Measurements from ENCODE around the gene TRIP4.
"Not testable (repeated sequence)": the region's sequence is repeated elsewhere in the genome, so short reads cannot be mapped to it uniquely, and the experiment has no call there.

The TRIP4 gene

DNA sequence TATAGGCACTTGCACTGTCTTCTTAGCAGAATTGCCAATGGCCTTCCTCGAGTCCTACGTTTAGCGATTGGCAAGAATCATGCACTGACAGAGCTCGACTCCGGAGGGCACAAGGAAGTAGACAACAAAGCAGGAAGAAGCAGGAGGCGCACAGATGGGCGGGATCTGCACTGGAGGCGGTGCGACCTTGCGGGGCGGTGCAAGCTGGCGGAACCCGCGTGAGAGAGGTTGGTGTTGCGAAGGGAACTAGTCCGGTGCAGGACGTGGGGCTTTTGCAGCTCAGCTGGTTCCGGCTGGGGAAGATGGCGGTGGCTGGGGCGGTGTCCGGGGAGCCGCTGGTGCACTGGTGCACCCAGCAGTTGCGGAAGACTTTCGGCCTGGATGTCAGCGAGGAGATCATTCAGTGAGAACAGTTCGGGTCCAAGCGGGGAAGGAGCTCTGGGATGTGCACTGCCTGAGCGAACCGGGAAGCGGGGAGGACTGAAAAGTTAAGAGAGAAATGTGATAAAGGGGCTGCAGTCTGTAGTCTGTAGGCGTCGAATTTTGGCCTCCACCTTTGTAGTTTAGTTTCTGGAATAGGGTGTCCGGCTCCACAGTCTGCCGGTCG lies at the start of gene TRIP4:
TSS of gene TRIP4 (plus strand) at position 275 of the 607 bp plus-strand sequence. CDS start at position 303, 28 bp downstream.
- DNase-seq, result peak; percentile 97

DNA sequence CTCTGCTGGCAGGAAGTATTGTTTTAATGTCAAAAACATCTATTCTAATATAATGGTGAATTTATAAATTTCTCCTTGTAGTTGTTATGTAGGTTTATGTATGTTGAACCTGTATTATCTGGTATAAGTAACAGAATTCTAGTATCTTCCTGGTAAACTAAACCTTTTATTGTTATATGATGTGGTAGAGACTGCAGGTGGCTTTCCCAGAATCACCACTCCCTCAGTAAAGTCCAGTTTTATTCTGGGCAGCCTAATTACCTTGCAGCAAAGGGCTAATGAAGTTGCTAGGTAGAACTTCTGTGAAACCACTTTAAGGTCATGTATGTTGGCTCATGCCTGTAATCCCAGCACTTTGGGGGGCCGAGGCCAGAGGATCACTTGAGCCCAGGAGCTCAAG lies 47.3 kb upstream of the TRIP4 start:
- no peak for DNase-seq

DNA sequence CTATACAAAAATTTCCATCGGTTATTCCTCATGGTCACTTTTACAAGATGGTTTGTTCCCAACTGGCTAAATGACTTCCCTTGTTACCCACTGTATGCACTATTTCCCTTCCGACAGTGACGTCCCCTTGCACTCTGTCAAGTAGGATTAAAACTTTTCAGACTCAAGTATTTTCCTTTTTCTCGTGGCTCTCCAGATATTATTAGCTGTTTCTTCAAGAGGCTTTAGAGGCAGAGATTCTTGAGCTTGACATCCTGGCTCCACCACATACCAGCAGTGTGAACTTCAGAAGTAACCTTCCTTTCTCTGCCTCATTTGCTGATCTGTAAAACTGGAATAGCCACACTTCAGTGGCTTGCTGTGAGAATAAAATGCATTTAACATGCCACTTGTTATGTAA lies 45.7 kb upstream of the TRIP4 start:
- no peak for DNase-seq

DNA sequence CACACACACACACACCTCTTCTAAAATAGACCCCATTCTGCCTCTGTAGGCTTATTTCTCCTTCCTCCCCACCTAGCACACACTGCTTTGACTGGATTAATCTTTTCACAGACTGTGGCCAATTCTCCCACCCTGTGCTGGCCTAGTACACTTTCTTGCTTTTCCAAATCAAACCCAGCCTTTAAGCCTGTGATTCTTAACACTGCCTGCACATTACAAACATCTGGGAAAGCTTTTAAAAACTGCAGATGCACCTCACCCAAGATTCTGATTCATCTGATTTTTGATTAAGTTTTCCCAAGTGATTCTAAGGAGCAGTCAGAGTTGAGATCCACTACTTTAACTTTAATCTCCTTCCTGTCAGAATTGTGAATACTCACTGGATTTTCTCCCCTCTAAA lies 44.4 kb upstream of the TRIP4 start:
- no peak for DNase-seq

DNA sequence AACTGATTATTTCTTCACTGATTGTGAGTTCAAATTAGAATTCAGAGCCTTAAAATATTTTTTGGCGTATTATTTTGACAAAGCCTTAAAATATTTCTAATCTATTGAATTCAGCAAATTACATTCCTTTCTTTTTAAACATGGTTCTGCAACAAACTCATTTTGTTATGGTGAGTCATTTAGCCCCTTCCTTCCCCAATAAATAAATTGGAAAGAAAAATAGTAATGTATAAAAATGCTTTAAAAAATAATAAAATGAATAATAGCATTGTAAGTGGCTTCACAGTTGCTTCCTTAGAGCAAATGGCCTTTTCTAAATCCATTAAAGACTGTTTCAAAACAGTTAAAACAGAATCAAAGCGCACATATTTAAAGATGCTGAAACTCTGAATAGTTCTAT lies 43.8 kb upstream of the TRIP4 start:
- DNase-seq, result no peak

DNA sequence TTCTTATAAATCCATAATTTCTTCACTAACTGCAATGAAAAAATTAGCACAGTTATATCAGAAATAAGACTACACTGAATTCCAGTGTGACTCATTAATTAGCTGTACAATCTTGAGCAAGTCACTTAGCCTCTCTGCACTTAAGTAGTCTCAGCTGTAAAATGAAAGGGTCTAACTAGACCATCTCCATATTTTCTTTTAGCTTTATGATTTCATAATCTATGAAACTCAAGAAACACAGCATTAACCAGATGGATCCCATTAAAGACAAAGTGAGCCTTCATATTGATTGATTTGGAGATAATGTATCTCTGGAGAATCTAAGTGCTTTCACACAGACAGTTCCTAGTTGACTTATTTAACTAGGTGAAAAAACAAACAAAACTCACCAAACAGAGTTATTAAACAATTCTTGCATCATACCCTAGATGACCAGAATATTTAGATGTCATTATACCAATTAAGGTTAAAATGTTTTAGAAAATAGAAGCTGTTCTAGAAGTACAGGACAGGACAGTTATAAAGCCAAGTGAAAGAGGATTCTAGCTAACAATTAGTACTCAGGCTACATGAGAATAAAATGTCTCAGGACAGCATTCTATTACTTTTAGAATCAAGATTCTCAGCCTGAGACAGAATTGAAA lies 42.9 kb upstream of the TRIP4 start:
- no peak for DNase-seq

DNA sequence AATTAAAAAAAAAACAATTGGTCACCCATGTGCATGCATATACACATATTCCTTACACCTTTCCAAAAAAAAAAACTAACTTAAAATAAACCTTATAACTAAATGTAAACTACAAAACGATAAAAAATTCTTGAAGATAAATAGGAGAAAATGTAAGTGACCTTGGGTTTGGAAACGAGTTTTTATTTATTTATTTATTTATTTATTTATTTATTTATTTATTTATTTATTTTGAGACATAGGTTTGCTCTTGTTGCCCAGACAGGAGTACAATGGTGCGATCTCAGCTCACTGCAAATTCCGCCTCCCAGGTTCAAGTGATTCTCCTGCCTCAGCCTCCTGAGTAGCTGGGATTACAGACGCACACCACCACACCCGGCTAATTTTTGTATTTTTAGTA lies 41.4 kb upstream of the TRIP4 start:
- DNase-seq, result not testable (repeated sequence)

DNA sequence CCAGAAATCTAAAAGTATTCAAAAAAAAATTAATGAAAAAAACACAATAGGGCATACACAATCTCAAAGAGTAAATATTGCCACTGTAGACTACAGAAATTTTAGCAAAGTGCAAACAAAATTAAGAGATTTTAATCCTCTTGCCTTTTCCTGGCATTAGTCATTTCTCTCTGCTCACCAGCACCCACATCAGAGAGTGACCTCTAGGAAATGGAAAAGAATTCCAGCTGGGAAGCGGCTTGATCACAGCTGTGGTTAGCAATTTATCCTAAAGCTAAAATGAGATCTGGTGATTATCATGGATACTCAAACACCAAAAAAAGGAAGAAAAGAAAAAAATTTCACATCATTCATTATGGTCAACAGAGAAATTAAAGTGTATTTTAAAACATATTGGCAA lies 39.2 kb upstream of the TRIP4 start:
- no peak for DNase-seq

DNA sequence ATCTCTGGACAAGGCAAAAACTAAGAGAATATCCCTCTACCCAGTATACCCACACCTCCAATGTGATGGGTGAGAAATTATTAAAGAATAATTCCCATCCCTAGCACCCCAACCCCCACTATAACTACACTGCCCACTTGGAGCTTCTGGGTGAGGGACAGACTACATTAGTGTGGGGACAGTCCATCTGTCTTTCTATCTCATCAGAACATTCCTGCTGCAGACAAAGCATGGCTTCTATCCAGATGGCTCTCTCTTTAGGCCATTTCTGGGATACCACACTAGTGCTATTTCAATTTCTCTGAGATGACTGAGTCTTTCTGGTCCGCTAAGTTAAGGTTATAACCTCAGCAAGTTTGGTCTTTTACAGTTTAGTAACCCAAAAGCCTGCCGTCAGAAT lies 38.3 kb upstream of the TRIP4 start:
- no peak for DNase-seq

DNA sequence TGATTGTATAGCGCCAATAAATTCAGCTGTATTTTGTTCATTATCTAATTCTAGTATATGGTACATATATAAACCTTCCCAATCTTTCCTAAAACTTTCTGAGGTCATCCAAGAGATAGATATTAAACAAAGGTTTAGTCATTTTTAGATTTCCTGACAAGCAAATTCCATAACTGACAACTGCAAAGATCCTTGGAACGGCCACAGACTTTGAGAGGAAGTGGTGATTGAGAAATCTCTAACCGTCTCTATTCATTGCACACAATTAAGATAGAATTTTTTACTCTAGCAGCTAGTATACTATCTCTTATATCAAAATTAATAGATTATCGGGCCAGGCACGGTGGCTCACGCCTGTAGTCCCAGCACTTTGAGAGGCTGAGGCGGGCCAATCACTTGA lies 36.4 kb upstream of the TRIP4 start:
- DNase-seq, result no peak

DNA sequence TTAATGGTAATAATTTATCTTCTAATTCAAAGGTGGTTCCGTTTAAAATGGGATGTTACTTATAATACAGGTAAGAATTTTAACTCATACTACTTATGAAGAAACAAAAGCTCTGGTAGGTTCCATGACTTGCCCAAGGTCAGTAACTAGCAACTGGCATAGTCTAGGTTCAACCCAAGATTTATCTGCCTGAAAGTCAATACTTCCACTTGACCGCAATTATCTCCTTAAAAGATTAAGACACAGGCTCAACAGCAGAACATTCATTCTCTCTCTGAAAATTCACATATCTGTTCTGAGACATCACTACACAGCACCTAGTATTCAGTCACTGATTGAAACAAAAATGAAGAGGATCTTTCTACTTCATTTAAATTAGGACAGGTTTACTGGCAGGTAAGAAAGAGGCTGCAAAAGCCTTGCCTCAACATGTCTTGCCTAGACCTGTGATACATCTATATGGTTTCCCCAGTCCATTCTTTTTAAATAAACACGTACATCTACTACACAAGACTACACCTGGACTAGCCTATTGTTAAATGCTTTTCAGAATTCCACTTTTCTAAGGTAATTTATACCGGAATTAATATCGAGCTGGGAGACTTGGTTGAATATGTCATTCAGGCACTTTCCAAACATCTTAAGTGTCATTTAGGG lies 32.8 kb upstream of the TRIP4 start:
- no peak for DNase-seq

DNA sequence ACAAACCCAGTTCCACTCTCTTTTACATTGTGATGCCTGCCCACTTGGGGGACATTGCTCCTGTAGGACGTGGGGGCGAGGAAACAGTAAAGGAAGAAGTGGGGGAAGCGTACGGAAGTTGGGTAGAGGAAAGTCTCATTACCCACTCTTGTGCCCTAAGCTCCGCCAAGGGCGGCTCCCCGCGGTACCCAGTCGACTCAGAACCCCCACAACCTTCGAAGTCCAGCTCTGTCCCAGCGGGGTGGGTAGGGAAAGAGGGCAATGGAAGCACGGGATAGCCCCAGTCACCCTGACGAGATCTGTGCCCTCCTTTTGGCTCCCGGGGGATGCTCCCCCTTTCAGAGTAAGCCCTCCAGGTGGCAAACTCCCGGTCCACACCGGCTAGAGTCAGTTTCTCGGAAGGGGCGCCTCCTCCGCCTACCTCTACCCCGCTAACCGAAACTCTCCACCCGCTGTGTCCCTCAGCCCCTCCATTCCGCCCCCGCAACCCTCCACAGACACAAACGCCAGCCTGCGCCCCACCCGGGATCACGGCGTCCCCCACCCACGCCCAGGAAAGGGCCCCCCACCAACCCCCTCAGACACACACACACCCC lies 32.2 kb upstream of the TRIP4 start:
- peak; percentile 39 for DNase-seq

DNA sequence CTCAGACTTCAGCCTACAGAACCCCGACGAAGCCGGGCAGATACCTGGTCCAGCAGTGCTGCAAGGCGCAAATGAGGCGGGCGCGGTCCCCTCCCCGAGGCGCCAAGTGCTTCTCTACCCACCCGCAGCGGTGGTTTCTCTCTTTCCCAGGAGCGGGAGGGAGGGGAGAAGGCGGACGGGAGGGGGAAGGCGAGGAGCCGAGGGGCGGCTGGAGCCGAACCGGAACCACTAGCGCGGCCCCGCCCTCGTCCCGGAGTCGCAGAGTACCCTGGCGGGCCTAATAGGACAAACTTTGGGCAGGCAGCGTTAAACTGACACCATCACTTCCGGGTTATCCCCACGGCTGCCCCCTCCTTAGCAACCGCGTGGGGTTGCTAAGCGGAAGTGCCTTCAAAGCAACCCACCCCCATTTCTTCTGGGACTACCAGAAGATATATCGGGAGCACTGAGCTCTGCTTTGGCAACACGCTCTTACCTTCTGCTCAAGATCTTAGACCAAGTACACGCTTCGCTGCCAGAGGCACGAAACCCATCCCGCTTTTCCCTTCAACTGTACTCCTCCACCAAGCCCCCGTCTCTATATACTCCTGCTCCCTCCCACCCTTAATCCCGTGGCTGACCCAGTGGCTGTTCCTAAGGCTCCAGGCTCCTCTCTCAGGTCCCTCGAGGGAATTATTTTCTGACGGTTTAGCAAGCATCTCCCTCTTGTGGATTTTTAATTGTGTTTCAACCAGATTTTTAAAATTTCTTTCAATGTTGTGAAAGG lies 31.5 kb upstream of the TRIP4 start, which contains the start of gene CSNK1G1:
TSS of gene CSNK1G1 (minus strand) at position 230 of the 766 bp plus-strand sequence. CDS start 55,674 bp downstream, outside the sequence.
- peak; percentile 94 for DNase-seq

DNA sequence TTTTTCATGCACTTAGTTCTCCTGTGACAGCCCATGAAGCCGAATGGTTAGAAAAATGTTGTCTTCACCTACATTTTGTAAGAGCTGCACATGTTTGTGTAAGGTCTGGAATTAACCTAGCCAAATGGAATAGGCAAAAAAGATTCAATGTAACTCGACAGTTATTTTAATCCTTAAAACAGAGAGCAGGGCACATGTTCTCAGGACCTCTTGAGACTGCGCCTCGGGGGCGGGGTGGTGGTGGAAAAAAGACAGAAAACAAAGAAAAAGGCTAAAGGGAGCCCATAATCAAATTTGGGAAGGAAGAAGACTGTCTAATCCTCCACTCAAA lies 31.0 kb upstream of the TRIP4 start:
- no peak for DNase-seq

DNA sequence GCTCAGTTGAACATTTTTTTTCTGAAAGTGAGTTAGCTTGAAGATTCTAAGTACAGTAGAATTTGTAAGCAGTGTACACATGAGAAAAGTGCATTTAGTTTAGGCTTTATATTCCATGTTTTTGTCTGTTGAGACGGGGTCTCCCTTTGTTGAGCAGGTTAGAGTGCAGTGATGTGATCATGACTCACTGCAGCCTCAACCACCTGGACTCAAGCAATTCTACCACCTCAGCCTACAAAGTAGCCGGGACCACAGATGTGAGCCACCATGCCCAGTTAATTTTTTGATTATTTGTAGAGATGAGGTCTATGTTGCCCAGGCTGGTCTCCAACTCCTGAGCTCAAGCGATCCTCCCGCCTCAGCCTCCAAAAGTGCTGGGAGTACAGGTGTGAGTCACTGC lies 26.4 kb upstream of the TRIP4 start:
- no peak for DNase-seq

DNA sequence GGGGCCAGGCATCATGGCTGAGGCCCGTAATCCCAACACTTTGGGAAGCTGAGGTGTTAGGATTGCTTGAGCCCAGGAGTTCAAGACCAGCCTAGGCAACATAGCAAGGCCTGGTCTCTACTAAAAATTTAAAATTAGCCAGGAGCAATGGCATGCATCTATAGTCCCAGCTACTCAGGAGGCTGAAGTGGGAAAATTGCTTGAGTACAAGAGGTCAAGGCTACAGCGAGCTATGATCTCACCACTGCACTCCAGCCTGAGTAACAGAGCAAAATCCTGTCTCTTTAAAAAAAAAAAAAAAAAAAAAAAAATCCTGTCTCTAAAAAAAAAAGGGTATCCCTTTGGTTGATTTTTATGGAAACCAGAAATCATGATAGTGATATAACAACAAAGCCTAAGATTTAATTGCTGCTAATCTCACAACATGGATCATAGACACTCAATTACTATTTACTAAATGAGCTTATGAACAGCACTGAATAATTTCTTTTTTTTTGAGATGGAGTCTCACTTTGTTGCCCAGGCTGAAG lies 18.5 kb upstream of the TRIP4 start:
- DNase-seq, result no peak

DNA sequence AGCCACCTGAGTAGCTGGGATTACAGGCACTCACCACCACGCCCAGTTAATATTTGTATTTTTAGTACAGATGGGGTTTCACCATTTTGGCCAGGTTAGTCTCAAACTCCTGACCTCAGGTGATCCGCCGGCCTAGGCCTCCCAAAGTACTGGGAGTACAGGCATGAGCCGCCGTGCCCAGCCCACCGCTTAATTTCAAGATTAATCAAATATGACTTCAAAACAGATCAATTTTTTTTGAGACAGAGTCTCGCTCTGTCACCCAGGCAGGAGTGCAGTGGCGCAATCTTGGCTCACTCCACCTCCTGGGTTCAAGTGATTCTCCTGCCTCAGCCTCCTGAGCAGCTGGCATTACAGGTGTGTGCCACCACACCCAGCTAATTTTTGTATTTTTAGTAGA lies 16.3 kb upstream of the TRIP4 start:
- not testable (repeated sequence) for DNase-seq

DNA sequence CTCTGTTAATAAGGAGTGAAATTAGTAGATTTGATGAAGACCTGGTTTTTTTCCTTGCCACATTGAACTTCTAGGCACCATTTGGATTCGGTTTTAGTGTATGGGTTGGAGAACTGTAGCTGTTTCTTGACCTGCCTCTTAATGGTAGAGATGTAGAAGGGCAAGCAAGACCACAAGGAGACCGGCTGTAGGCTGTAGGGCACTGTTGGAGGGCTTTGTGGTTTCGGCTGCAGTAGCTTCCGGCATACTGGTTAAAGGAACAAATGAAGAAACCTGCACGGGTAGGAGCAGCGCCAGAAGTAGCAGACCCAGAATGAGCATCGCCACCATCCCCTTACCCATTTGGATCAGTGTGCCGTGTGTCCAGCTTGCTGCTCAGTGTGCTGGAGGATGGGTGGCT lies 14.3 kb upstream of the TRIP4 start:
- no peak for DNase-seq

DNA sequence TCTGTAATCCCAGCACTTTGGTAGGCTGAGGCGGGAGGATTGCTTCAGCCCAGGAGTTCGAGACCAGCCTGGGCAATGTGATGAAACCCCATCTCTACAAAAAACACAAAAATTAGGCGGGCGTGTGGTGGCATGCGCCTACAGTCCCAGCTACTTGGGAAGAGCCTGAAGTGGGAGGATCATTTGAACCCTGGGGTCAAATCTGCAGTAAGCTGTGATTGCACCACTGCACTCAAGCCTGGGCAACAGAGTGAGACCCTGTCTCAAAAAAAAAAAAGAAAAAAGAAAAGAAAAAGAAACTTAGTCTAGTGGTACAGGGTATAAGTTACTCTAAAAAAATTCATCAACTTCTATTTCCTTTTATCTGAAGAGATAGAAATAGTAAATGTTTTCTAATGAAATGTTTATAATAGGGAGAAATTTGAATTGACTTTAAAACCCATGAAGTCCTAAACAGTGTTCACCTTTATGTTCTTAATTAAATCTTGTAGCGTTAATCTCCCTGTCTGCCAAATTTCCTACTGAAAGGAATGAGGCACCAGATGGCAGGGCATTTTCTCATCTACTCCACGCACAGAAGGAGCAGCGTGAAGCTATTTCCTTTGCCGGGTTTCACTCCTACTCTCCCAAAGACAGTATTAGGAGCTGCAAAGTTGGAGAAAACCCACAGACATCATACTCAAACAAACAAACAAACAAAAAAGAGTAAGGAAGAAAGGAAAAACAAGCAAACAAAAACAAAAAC lies 8.2 kb upstream of the TRIP4 start:
- no peak for DNase-seq

DNA sequence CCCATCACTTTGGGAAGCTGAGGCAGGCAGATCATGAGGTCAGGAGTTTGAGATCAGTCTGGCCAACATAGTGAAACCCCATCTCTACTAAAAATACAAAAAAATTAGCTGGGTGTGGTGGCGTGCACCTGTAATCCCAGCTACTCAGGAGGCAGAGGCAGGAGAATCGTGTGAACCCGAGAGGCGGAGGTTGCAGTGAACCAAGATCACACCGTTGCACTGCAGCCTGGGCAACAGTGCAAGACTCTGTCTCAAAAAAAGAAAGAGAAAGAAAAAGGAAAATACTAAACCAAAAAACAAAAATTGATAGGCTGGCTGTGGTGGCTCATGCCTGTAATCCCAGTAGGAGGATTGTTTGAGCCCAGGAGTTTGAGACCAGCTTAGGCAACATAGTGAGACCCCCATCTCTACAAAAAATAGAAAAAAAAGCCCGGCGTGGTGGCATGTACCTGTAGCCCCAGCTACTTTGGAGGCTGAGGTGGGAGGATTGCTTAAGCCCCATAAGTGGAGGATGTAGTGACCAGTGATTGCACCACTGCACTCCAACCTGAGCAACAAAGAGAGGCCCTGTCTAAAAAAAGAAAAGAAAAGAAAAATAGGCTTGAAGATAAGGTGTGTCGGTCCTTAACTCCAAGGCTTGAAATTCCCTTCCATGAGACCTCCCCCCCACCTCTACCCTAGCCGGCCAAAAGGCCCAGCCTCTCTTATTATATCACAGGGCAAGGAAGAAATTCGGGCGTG lies 7.3 kb upstream of the TRIP4 start:
- not testable (repeated sequence) for DNase-seq

DNA sequence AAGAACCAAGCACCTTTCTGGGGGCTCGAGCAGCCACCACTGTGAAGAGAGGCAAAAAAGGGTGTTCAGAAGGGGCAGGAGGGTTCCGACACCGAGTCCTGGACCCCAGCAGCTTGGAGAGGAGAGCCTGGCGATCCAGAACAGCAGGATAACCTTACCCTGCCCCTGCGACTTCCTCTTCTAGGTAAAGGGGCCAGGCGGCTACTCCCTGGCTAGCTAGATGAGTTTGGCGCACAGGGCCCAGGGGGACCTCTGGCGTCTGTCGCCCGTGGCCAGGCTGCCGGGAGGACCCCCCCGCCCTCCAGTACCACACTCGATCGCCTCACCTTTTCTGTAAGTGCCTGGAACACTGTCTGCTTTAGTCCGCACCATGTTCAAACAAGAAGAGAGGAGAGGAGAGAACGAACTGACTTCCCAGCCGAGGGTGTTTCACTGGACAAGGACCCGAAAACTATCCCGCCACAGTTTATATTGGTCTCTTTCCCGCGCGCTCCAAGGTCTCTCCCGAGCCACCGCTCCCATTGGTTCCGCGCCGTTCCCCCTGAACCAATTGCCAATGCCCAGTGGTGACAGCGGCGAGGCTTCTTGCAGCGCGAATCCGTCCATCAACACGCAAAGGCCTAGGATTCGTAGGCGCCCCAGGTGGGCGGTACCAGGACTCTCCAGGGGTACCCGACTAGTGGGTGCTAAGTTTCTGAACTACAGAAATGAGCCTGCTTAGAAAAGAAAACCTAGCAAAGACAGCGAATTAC lies 6.5 kb upstream of the TRIP4 start, which contains the start of gene PCLAF:
TSS of gene PCLAF (minus strand) at position 442 of the 752 bp plus-strand sequence. CDS start at position 372, 70 bp downstream.
- peak; percentile 95 for DNase-seq

Measured in stimulated activated CD4-positive, alpha-beta T cell treated with anti-CD3 and anti-CD28 coated beads, Interleukin-4, amount 100 ng/mL, for 24 hours (primary cell).